ENCODE measurements around the gene LGR5. TPM values are rescaled to one million over a fixed set of nuclear protein-coding genes. Genes with fewer than 3 reads are reported as not detected.

LGR5 gene
- total RNA-seq, 1 experiment from 2014 or later, result 0.04 TPM

DNA sequence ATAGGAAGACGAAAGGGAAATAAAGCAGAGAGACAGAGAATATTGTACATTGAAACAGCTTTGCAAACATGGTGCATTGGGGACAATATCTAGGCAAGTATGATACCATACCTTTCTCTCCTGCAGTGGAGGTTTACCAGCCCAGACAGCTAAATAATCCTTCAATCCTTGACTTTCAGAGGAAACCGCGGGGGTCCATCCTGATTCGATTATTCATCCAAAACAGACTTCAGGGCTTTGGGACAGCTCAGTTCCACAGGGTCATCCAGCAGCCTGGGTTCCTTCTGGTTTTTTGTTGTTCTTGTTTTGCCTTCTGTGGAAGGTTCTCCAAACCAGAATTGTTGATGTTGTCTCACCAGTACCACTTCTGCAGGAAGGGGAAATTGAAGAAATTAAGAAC lies 81.5 kb downstream of the LGR5 start:
- no TSS peak for BruUV-seq (replicated peaks)
- CTCF ChIA-PET, result no interaction called here
- no peaks in the 10 kb centered on the region for H4K20me1 ChIP-seq (ENCODE audit: low read length)

DNA sequence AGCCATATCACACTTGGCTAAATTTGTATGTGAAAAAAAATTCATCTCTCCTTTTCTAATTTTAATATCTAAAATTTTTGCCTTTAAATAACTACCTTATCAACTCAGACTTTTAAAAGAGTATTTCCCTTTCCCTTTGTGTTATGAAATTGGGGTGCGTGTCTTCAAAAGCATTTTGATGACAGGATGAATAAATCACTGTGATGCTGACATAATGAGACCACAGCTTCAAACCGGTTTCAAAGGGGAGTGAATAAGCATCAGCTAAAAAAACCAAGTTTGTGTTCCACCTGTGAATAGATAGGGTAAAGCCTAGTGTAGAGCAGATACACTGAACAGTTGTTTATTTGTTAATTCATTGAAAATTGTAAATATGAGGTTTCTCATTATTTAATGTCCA lies 85.0 kb downstream of the LGR5 start:
- CTCF ChIA-PET, result no interaction called here
- no TSS peak for BruUV-seq (replicated peaks)

More for the DNA sequence above, 81.5 kb downstream of the LGR5 start:
- H3K79me2 ChIP-seq (ENCODE audit: low read length), result no peaks in the 10 kb centered on the region
- TF ChIP-seq EZH2phosphoT487 (IDR thresholded peaks at IDR 0.05; ENCODE audit: borderline replicate concordance, low read length) (no peak), EZH2 (IDR thresholded peaks at IDR 0.05; ENCODE audit: low read length, unreplicated experiment) (no peak), CTCF (conservative IDR thresholded peaks at IDR 0.05; ENCODE audit: low read depth, low read length) (no peak)
- no peaks in the 10 kb centered on the region for H3F3A ChIP-seq (ENCODE audit: low read length, unreplicated experiment)
- DNase-seq (no peak), ATAC-seq (no peak)
- no peak overlapping the region for H3K4me2 ChIP-seq (ENCODE audit: low read length)
- no peak overlapping the region for H3K27ac ChIP-seq (ENCODE audit: low read length)
- no peaks in the 10 kb centered on the region for H3K9me2 ChIP-seq (replicated peaks; ENCODE audit: low read length)
- no peak overlapping the region for H2AFZ ChIP-seq (ENCODE audit: low read length)
- H3K36me3 ChIP-seq (ENCODE audit: low read depth, low read length), result no peaks in the 10 kb centered on the region
- H3K4me1 ChIP-seq (ENCODE audit: insufficient read depth, low read length), result no peaks in the 10 kb centered on the region
- POLR2A ChIA-PET (ENCODE audit: unreplicated experiment), result no interaction called here
- peaks cover 22% of the 10 kb centered on the region for H3K27me3 ChIP-seq (ENCODE audit: low read length)
- no peaks in the 10 kb centered on the region for H3K9me3 ChIP-seq (ENCODE audit: low read length)
- intact Hi-C loops (cut with micrococcal nuclease), result no loop called here
- H3K4me3 ChIP-seq (ENCODE audit: low read length), result no peak overlapping the region
- no peak overlapping the region for H3K9ac ChIP-seq (ENCODE audit: low read length)

DNA sequence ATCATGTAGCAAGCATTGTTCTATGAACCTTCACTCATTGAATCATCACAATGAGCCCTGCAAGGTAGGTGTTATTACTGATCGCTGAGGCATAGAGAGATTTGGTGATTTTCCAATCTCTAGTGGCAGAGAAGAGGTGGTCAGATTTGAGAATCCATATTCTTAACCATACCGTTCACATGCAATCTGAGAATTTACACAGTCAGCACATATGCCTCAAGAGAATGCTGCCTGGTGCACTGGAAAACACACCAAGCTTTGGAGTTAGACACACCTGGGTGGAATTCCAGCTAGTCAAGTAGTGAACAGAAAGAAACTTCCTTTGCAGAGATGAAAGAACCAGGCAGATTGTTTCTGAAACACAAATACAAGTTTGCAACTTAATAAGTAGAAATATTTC lies 94.1 kb downstream of the LGR5 start:
- Histone ChIP-seq H3K4me2 (ENCODE audit: low read length) (no peak overlapping the region), H2AFZ (ENCODE audit: low read length) (no peak overlapping the region), H3K4me1 (ENCODE audit: insufficient read depth, low read length) (no peaks in the 10 kb centered on the region), H4K20me1 (ENCODE audit: low read length) (no peaks in the 10 kb centered on the region), H3K36me3 (ENCODE audit: low read depth, low read length) (no peaks in the 10 kb centered on the region), H3K27me3 (ENCODE audit: low read length) (no peaks in the 10 kb centered on the region), H3K9ac (ENCODE audit: low read length) (no peak overlapping the region), H3K9me2 (replicated peaks; ENCODE audit: low read length) (no peaks in the 10 kb centered on the region), H3K27ac (ENCODE audit: low read length) (no peak overlapping the region), H3F3A (ENCODE audit: low read length, unreplicated experiment) (no peaks in the 10 kb centered on the region), H3K4me3 (ENCODE audit: low read length) (no peak overlapping the region), H3K9me3 (ENCODE audit: low read length) (no peaks in the 10 kb centered on the region), H3K79me2 (ENCODE audit: low read length) (no peaks in the 10 kb centered on the region)
- no peak for ATAC-seq
- intact Hi-C loops (cut with micrococcal nuclease), result no loop called here
- ChIA-PET CTCF (no interaction called here), POLR2A (ENCODE audit: unreplicated experiment) (no interaction called here)
- BruUV-seq (replicated peaks), result no TSS peak
- TF ChIP-seq EZH2 (IDR thresholded peaks at IDR 0.05; ENCODE audit: low read length, unreplicated experiment) (no peak), EZH2phosphoT487 (IDR thresholded peaks at IDR 0.05; ENCODE audit: borderline replicate concordance, low read length) (no peak), CTCF (conservative IDR thresholded peaks at IDR 0.05; ENCODE audit: low read depth, low read length) (no peak)
- no peak for DNase-seq

More for the DNA sequence above, 85.0 kb downstream of the LGR5 start:
- Histone ChIP-seq H3K9me3 (ENCODE audit: low read length) (no peaks in the 10 kb centered on the region), H3K36me3 (ENCODE audit: low read depth, low read length) (no peaks in the 10 kb centered on the region), H3K4me2 (ENCODE audit: low read length) (no peak overlapping the region), H2AFZ (ENCODE audit: low read length) (no peak overlapping the region), H3K9ac (ENCODE audit: low read length) (no peak overlapping the region), H3K9me2 (replicated peaks; ENCODE audit: low read length) (no peaks in the 10 kb centered on the region), H3K79me2 (ENCODE audit: low read length) (no peaks in the 10 kb centered on the region), H3K4me1 (ENCODE audit: insufficient read depth, low read length) (no peaks in the 10 kb centered on the region), H4K20me1 (ENCODE audit: low read length) (no peaks in the 10 kb centered on the region), H3F3A (ENCODE audit: low read length, unreplicated experiment) (no peaks in the 10 kb centered on the region), H3K27me3 (ENCODE audit: low read length) (peaks cover 33% of the 10 kb centered on the region), H3K4me3 (ENCODE audit: low read length) (no peak overlapping the region), H3K27ac (ENCODE audit: low read length) (no peak overlapping the region)
- no peak for ATAC-seq
- intact Hi-C loops (cut with micrococcal nuclease), result no loop called here
- TF ChIP-seq CTCF (conservative IDR thresholded peaks at IDR 0.05; ENCODE audit: low read depth, low read length) (no peak), EZH2phosphoT487 (IDR thresholded peaks at IDR 0.05; ENCODE audit: borderline replicate concordance, low read length) (no peak), EZH2 (IDR thresholded peaks at IDR 0.05; ENCODE audit: low read length, unreplicated experiment) (no peak)
- POLR2A ChIA-PET (ENCODE audit: unreplicated experiment), result no interaction called here
- DNase-seq, result no peak

All from PC-3 (cell line).